ENCODE measurements around the gene WT1.

DNA sequence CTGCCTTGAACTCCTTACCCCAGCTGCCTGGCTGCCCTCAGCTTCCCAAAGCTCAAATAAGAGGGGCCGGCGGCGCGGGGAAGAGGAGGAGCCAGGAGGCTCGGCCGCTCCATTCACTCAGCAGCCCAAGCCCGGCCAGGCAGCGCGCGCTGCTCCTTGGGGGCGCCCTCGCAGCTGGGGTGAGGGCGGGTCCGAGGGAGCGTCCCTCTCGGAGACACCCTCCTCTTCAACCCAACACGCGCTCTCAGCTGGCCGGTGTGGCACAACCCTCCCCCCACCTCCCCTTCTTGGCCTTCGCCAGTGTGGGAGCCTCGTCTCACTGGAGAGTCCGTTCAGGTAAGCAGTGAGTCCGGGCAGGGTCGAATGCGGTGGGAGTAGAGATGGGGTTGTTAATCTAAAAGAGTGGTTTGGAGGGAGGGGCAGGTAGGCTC lies at the start of gene WT1:
- TF ChIP-seq, protein P1, sequence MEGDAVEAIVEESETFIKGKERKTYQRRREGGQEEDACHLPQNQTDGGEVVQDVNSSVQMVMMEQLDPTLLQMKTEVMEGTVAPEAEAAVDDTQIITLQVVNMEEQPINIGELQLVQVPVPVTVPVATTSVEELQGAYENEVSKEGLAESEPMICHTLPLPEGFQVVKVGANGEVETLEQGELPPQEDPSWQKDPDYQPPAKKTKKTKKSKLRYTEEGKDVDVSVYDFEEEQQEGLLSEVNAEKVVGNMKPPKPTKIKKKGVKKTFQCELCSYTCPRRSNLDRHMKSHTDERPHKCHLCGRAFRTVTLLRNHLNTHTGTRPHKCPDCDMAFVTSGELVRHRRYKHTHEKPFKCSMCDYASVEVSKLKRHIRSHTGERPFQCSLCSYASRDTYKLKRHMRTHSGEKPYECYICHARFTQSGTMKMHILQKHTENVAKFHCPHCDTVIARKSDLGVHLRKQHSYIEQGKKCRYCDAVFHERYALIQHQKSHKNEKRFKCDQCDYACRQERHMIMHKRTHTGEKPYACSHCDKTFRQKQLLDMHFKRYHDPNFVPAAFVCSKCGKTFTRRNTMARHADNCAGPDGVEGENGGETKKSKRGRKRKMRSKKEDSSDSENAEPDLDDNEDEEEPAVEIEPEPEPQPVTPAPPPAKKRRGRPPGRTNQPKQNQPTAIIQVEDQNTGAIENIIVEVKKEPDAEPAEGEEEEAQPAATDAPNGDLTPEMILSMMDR (tag by site-specific recombination; IDR thresholded peaks at IDR 0.05) = peak; percentile 42; the same call in 1 of the 2 replicates
- no peak for TF ChIP-seq TCF7L2 (IDR thresholded peaks at IDR 0.05; ENCODE audit: borderline replicate concordance, low read depth, low read length)
- TF ChIP-seq, protein P2, sequence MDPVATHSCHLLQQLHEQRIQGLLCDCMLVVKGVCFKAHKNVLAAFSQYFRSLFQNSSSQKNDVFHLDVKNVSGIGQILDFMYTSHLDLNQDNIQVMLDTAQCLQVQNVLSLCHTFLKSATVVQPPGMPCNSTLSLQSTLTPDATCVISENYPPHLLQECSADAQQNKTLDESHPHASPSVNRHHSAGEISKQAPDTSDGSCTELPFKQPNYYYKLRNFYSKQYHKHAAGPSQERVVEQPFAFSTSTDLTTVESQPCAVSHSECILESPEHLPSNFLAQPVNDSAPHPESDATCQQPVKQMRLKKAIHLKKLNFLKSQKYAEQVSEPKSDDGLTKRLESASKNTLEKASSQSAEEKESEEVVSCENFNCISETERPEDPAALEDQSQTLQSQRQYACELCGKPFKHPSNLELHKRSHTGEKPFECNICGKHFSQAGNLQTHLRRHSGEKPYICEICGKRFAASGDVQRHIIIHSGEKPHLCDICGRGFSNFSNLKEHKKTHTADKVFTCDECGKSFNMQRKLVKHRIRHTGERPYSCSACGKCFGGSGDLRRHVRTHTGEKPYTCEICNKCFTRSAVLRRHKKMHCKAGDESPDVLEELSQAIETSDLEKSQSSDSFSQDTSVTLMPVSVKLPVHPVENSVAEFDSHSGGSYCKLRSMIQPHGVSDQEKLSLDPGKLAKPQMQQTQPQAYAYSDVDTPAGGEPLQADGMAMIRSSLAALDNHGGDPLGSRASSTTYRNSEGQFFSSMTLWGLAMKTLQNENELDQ (tag by site-specific recombination; IDR thresholded peaks at IDR 0.05; ENCODE audit: low read depth) = no peak

Measured in HEK293 (cell line).